Cardiac fibroblast (primary cell): ENCODE data around the gene COPG2.

Experiments used
- DNase-seq, 2 donors: peaks; one replicate each; pipeline versions ENCODE4 v3.0.0 to v3.0.0-alpha.2; 2010; ENCODE audit warnings: low read depth in 2 of 2
- H3K4me3 ChIP-seq, 2 donors: replicated peaks in 1 of 2; 1 replicate in 1 of 2; 2 replicates in 1 of 2; pipeline ENCODE4 v1.5.1; 2011; ENCODE audit warnings: low read depth in 2 of 2, low read length in 2 of 2, mild to moderate bottlenecking in 2 of 2, moderate library complexity in 1 of 2
- CTCF ChIP-seq: IDR thresholded peaks from one replicate; pipeline ENCODE4 v1.5.1; 2011; ENCODE audit warnings: low read depth, mild to moderate bottlenecking, low read length, inconsistent platforms

Gene COPG2

GRCh38 chr7:130505753-130506152 lies 162.8 kb downstream of the COPG2 start:
- no peak for TF ChIP-seq CTCF
- H3K4me3 ChIP-seq = no peak overlapping the region
- peak in 1 of 2 donors; percentile 21 for DNase-seq

- no peak overlapping the region for H3K4me3 ChIP-seq
- no peak for DNase-seq
- TF ChIP-seq CTCF = no peak
These were observed 167.6 kb downstream of the COPG2 start for GRCh38 chr7:130500910-130501309.

- no peak for DNase-seq
- TF ChIP-seq CTCF = no peak
- no peak overlapping the region for H3K4me3 ChIP-seq
These were observed 168.1 kb downstream of the COPG2 start for GRCh38 chr7:130500463-130500862.

- peak overlapping the region in 1 of 2 donors; percentile 71 for H3K4me3 ChIP-seq
- no peak for TF ChIP-seq CTCF
- DNase-seq = no peak
These were observed 174.1 kb downstream of the COPG2 start for GRCh38 chr7:130494431-130494858.

GRCh38 chr7:130493275-130493873 lies 175.2 kb downstream of the COPG2 start:
- H3K4me3 ChIP-seq = peak overlapping the region; percentile 47 to 71
- no peak for TF ChIP-seq CTCF
- peak in 1 of 2 donors; percentile 57 for DNase-seq

GRCh38 chr7:130492523-130493274 lies 175.8 kb downstream of the COPG2 start:
- peak in 1 of 2 donors; percentile 12 for DNase-seq
- H3K4me3 ChIP-seq = peak overlapping the region; percentile 47 to 71

More at GRCh38 chr7:130492523-130493274, 175.8 kb downstream of the COPG2 start:
- no peak for TF ChIP-seq CTCF
